Mucosa of descending colon (tissue), 3 donors: ENCODE measurements around the gene ELK1. TPM values are rescaled to one million over a fixed set of nuclear protein-coding genes. Genes with fewer than 3 reads are reported as not detected.

Experiments
- ATAC-seq: fragments of 200-7000 bp; cut with Tn5 transposase; one replicate; pipeline ENCODE4 v1.9.1; 2020; ENCODE audit warnings: mild to moderate bottlenecking, moderate library complexity
- DNase-seq, 3 donors: peaks; one replicate each; pipeline ENCODE4 v3.0.0-alpha.2; 2020
- H3K36me3 ChIP-seq: fragments of 200-600 bp; one replicate; pipeline ENCODE4 v1.8.0; 2021; ENCODE audit warnings: low read depth, mild to moderate bottlenecking
- H3K4me1 ChIP-seq: fragments of 200-600 bp; one replicate; pipeline ENCODE4 v1.8.0; 2021; ENCODE audit warnings: low read depth, mild to moderate bottlenecking
- H3K4me3 ChIP-seq: fragments of 200-600 bp; one replicate; pipeline ENCODE4 v1.8.0; 2021; ENCODE audit warnings: mild to moderate bottlenecking
- H3K9me3 ChIP-seq: fragments of 200-600 bp; one replicate; pipeline ENCODE4 v1.8.0; 2021; ENCODE audit warnings: mild to moderate bottlenecking
- CTCF ChIP-seq: fragments of 200-600 bp; IDR thresholded peaks from one replicate; pipeline ENCODE4 v1.8.0; 2022; ENCODE audit warnings: antibody characterized with exemption, mild to moderate bottlenecking
- intact Hi-C, 2 donors: fragments of 100-400 bp; cut with DNase I in 1 of 2; cut with micrococcal nuclease in 1 of 2; formaldehyde crosslinking; loops; one replicate each; pipeline versions ENCODE4 v1.11.0 to v1.11.1; 2022; cut with DNase I, micrococcal nuclease
- microRNA-seq: library from miRNA; unstranded; fragments of <30 nt; microRNA quantifications from one replicate; pipeline ENCODE4, GENCODE V29; 2019
- total RNA-seq, 3 donors: library from RNA; stranded (reverse); fragmentation: NEBNext Ultra II Directional in 2 of 3; extraction: Animal tissue kit (Norgen Biotek cat#: 25700) in 2 of 3; gene quantifications; one replicate each; pipeline versions ENCODE4 v1.2.1 to v1.2.4, GENCODE V29; 2021 to 2023
- donor health status: DM: no; HTN: no; CAD: no; lungs with moderate emphysema.
- donor health status: DM: no; HTN: no; CAD: no.
- donor health status: DM: no; HTN: yes; CAD: no.

ELK1 gene
- total RNA-seq, 3 donors from 2014 or later, result 24.5 to 28.2 (median 25.8) TPM

DNA sequence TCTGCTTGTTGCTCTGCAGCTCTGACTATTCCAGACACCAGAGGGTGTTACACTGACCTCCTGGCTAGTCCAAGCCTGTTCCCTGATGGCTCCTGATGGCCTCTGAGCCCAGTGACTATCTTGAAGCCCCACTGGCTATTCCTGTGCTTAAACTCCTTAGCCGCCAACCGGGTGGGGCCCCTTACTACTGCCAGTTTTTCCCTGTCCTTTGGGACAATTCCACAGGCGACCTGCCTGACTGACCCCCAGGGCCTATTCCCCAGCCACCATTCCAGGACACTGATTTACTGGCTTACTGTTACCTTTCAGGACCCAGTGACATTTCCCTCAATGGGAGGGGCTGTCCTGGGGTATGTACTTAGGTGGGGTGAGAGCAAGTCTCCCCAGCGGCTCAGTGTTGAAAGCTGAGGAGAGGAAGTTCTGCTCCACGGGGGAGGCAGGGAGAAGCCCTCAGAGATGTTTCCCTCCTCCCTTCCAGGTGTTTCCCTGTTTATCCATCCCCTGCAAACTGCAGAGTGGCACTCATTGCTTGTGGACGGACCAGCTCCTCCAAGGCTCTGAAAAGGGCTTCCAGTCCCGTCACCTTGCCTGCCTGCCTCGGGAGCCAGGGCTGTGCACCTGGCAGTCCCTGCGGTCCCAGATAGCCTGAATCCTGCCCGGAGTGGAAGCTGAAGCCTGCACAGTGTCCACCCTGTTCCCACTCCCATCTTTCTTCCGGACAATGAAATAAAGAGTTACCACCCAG is 64.1 kb downstream of the ELK1 start:
- TF ChIP-seq CTCF, result no peak
- no peak for ATAC-seq
- H3K4me1 ChIP-seq, result no peaks in the 10 kb centered on the region
- no peak overlapping the region for H3K4me3 ChIP-seq
- no peaks in the 10 kb centered on the region for H3K9me3 ChIP-seq
- intact Hi-C loops, result no loop called here
- DNase-seq, result no peak
- no peaks in the 10 kb centered on the region for H3K36me3 ChIP-seq

Small RNA genes within 50 kb of the gene (microRNA-seq; reads per million reads assigned to microRNA genes)
- not detected for gene MIR4769

Other genes with a start within 250 kb of the ELK1 start
- 10 to 100 TPM in 2 of 3 donors, 1 to 10 TPM in 1; 9.4 to 14.0 (median 12.0) TPM for gene ZNF41, start 167.3 kb downstream of the ELK1 start, total RNA-seq
- gene ARAF, start 89.4 kb downstream of the ELK1 start, total RNA-seq, result 100 to 1,000 TPM in 1 of 3 donors, 10 to 100 TPM in 2; 82.1 to 108 (median 90.1) TPM
- gene TIMP1, start 68.1 kb downstream of the ELK1 start, total RNA-seq, result 100 to 1,000 TPM in 1 of 3 donors, 10 to 100 TPM in 2; 25.4 to 143 (median 96.9) TPM
- 1 to 10 TPM in 2 of 3 donors, under 1 TPM in 1; 0.78 to 4.1 (median 1.6) TPM for gene SYN1, start 30.7 kb downstream of the ELK1 start, total RNA-seq
- gene CFP, start 20.6 kb downstream of the ELK1 start, total RNA-seq, result 1 to 10 TPM in 2 of 3 donors, under 1 TPM in 1; 0.96 to 4.0 (median 2.9) TPM
- 100 to 1,000 TPM in 1 of 3 donors, 10 to 100 TPM in 2; 83.1 to 109 (median 96.7) TPM for gene UXT, start 8.6 kb upstream of the ELK1 start, total RNA-seq
- 10 to 100 TPM; 11.1 to 18.3 (median 12.9) TPM for gene ZNF81, start 186.3 kb upstream of the ELK1 start, total RNA-seq